ENCODE data around the gene PPP1R36.

The PPP1R36 gene

DNA sequence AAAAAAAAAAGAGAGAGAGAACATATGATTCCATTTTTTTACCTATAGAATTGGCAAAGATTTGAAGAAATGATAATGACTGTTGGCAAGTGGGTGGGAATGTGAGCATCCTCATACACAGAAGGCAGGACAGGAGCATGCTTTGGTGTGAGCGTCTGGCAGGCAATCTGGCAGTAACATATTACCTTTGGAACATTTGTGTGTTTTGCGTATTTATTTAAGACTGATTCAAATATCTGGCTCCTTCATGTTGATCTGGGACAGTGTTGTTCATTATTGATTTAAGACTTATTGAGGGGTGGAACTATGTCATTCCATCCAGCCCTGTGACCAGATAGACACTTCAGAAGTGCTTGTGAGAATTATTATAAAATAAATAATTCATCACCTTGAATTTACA, 53.1 kb downstream of the PPP1R36 start:
- no peak for DNase-seq (ENCODE audit: low read depth in 2 of 2)
- TF ChIP-seq, protein P1, sequence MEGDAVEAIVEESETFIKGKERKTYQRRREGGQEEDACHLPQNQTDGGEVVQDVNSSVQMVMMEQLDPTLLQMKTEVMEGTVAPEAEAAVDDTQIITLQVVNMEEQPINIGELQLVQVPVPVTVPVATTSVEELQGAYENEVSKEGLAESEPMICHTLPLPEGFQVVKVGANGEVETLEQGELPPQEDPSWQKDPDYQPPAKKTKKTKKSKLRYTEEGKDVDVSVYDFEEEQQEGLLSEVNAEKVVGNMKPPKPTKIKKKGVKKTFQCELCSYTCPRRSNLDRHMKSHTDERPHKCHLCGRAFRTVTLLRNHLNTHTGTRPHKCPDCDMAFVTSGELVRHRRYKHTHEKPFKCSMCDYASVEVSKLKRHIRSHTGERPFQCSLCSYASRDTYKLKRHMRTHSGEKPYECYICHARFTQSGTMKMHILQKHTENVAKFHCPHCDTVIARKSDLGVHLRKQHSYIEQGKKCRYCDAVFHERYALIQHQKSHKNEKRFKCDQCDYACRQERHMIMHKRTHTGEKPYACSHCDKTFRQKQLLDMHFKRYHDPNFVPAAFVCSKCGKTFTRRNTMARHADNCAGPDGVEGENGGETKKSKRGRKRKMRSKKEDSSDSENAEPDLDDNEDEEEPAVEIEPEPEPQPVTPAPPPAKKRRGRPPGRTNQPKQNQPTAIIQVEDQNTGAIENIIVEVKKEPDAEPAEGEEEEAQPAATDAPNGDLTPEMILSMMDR (IDR thresholded peaks at IDR 0.05; ENCODE audit: low read depth, low read length) = no peak
- H3K4me3 ChIP-seq (replicated peaks in 1 of 2; ENCODE audit: low read depth in 2 of 2, low read length in 2 of 2) = no peak overlapping the region

DNA sequence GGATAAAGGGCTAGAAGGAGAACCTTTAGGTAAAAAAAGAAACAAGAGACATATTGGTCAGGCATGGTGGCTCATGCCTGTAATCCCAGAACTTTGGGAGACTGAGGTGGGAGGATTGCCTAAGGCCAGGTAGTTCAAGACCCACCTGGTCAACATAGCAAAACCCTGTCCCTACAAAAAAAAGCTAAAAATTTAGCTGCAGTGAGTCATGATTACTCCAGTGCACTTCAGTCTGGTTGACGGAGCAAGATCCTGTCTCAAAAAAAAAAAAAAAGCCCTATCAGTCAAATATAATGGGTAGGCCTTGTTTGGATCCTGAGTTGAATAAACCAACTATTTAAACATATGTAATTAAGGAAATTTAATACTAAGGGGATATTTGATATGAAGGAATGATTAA, 54.2 kb downstream of the PPP1R36 start:
- peak in 1 of 2 donors; percentile 12 for DNase-seq (ENCODE audit: low read depth in 2 of 2)

DNA sequence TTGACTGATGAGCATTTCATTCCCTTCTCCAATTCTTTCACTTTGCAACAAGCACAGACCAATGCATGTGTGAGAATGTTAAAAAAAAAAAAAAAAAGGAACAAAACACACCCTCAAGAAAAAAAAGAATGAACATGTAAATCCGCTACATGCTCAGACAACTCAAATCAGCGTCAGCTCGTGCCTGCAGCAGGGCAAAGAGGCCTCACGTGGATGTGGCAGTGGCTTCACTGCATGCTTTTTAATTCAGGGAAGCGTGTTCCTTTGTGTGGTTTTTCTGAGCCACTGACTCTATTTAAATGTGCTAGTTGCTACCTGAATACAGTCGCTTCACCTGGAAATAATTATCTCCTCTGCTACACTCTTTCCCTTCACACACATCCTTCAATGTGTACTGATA, 55.1 kb downstream of the PPP1R36 start:
- DNase-seq (ENCODE audit: low read depth in 2 of 2) = no peak
- no peak overlapping the region for H3K4me3 ChIP-seq (replicated peaks in 1 of 2; ENCODE audit: low read depth in 2 of 2, low read length in 2 of 2)
- TF ChIP-seq, protein P1 (IDR thresholded peaks at IDR 0.05; ENCODE audit: low read depth, low read length) = no peak

More for the DNA sequence above, 54.2 kb downstream of the PPP1R36 start:
- TF ChIP-seq, protein P1 (IDR thresholded peaks at IDR 0.05; ENCODE audit: low read depth, low read length) = no peak
- H3K4me3 ChIP-seq (replicated peaks in 1 of 2; ENCODE audit: low read depth in 2 of 2, low read length in 2 of 2) = no peak overlapping the region

DNA sequence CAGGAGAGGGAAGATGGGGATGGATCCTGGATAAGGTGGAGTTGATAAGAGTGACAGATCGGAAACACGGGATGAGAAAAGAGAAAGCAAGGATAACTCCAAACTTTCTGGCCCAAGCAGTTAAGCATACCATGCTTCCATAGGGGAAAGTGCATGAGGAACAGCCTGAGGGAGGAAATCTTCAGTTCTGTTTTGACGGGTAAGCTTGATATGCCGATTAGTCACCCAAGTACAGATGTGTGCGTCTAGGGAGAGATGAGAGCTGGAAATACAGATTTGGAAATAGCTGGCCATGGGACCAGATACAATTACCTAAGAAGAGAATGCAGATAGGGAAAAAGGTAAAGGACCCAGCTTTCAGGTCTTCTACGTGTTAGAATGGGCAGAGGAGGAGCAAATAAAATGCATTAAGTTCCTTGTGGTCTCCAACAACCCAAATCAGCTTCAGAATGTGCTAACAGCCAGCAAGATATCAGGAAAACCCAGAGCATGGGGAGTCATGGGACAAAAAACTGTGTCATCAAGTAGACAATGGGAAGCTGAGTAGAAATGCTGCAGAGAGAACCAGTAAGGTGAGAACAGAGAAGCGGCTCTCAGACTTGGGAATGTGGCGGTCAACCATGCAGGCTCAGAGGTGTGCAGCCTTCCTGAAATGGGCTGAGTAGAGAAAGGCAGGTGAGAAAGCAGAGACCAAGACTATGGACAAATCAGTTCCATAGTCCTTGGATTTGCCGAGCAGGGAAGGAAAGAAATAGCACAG, 56.3 kb downstream of the PPP1R36 start:
- peak; percentile 21 to 48 for DNase-seq (ENCODE audit: low read depth in 2 of 2)
- H3K4me3 ChIP-seq (replicated peaks in 1 of 2; ENCODE audit: low read depth in 2 of 2, low read length in 2 of 2) = no peak overlapping the region
- TF ChIP-seq, protein P1 (IDR thresholded peaks at IDR 0.05; ENCODE audit: low read depth, low read length) = no peak

DNA sequence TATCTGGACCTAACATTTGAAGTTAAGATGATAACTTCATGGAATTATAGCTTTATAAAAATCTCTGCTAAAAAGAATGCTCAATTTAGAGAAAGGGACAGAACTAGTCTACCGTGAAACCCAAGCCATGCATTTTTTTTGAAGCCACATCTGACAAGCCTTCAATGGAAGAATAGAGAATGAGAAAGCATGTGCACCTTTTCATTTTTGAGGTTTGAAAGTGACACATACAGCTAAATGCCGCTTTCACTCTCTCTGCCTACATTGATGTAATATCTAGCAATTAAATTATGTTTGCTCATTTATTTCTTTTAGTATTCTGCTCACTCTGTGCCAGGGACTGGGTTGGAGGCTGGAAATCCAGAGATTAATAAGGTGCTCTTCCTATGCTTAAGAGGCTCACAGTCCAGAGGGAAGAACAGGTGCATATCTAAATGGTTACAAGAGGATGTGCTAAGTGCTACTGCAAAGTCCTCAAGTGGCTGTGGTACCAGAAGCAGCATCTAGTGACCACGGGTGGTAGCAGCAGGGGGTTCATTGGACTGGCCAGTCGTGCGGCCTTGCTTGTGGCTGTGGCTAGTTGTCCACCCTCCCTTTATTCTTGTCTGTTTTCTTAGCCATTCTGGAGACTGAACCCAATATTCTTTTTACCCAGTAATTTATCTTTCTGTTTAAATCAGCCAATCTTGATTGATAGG, 60.4 kb downstream of the PPP1R36 start:
- no peak overlapping the region for H3K4me3 ChIP-seq (replicated peaks in 1 of 2; ENCODE audit: low read depth in 2 of 2, low read length in 2 of 2)
- TF ChIP-seq, protein P1 (IDR thresholded peaks at IDR 0.05; ENCODE audit: low read depth, low read length) = no peak
- no peak for DNase-seq (ENCODE audit: low read depth in 2 of 2)

DNA sequence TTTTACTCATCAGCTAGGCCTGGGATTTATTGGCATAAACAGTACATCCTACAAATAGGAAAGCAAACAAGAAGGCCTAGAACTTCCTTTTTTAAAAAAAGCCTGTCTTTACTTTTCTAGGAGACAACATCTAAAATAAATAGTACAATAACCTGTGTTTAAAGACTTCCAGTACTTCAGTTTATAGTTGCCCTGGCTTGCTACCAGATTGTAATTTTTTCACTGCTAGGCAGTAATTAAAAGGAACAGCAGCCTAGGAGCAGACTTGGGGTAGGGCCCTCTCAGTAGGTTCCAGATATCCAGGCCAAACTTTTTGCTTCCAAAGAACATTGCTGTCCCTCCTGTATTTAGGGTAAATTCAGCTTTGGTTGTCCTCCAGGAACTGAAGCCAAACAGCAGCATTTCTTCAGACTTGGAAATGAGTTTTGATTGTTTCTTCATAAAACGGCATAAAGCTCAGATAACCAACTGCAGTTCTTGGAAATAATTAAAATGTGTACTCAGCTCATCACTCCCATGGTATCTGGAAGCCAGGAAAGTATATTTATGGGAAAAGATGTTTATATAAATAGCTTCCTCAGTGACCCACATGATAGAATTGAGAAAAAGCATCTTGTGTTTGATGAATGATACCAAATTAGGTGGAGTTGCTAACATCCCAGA, 61.7 kb downstream of the PPP1R36 start:
- TF ChIP-seq, protein P1 (IDR thresholded peaks at IDR 0.05; ENCODE audit: low read depth, low read length) = no peak
- peak in 1 of 2 donors; percentile 83 for DNase-seq (ENCODE audit: low read depth in 2 of 2)
- no peak overlapping the region for H3K4me3 ChIP-seq (replicated peaks in 1 of 2; ENCODE audit: low read depth in 2 of 2, low read length in 2 of 2)

Data from cardiac fibroblast (primary cell).